ENCODE measurements around the gene IDUA. TPM values are rescaled to one million over a fixed set of nuclear protein-coding genes. Genes with fewer than 3 reads are reported as not detected.

The IDUA gene
- total RNA-seq, result 13.7 and 18.0 TPM in 2 replicates

DNA sequence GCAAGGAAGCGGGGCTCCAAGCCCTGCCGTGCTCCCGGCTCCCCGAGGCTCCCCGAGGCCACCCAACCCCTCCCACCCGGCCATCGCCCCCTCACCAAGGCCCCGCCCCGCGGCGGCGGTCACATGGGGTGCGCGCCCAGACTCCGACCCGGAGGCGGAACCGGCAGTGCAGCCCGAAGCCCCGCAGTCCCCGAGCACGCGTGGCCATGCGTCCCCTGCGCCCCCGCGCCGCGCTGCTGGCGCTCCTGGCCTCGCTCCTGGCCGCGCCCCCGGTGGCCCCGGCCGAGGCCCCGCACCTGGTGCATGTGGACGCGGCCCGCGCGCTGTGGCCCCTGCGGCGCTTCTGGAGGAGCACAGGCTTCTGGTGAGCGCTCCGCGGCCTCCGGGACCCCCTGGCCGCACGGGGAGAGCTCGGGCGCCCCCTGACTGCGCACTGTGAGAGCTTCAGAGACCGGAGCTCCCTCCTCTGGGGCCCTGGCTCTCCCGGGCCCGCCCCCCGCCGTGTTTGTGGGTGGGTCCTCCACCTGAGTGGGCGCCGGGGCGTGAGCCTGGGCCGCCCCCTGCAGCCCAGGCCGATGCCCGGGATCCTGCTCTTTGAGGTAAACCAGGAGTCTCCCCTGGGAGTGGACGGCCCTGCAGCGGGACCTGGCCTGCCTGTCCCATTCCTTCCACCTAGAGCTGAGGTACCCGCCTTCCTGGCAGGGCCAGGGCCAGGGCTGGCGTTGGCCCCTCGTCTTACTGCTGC is at the start of gene IDUA:
TSS of gene IDUA (plus strand) at position 166 of the 745 bp plus-strand sequence. CDS start at position 207, 41 bp downstream.

DNA sequence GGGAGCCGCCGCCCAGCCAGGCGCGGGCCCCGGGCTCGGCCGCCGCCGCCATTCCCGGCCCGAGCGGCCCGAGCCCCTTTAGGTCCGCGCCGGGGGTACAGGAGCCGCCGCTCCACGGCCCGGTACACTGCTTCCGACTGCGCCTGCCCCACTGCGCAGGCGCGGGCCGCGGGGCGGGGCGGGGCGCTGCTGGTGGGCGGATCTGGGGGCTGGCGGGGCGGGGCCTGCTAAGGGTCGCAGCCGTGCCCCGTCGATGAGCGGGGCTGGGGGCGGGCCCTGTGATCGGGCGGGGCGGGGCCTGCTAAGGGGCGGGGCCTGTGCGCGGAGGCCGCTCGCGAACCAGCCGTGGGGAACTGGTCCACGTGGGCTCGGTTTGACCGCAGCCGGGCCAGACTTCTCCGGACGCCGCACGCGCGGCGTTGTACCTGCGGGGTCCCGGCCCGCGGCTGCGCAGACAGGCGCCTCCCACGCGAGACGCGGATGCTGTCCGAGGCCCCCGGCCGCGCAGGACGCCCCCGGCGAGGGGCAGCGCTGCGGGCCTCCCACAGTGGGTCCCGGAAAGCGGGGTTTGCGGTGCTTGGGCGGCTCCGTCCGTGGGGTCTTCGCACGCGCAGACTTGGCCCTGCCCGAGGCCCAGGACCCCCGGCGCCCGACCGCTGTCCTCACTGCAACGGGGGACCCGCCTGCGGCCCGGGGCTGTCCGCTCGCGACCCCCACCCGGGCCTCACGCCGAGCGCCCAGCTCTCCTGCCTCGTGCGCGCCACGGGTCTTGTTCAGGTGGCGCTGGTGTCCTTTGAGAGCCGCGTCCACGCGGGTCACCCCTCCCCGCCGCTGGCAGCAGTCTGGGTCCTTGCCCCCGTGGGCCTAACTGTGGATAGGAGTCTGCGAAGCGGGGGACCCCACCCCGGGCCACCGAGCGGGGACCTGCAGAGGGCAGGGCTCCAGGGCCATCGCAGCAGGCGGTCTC is 13.1 kb upstream of the IDUA start, which contains the start of gene DGKQ:
TSS of gene DGKQ (minus strand) at position 139 of the 967 bp plus-strand sequence. CDS start at position 52, 87 bp downstream.

DNA sequence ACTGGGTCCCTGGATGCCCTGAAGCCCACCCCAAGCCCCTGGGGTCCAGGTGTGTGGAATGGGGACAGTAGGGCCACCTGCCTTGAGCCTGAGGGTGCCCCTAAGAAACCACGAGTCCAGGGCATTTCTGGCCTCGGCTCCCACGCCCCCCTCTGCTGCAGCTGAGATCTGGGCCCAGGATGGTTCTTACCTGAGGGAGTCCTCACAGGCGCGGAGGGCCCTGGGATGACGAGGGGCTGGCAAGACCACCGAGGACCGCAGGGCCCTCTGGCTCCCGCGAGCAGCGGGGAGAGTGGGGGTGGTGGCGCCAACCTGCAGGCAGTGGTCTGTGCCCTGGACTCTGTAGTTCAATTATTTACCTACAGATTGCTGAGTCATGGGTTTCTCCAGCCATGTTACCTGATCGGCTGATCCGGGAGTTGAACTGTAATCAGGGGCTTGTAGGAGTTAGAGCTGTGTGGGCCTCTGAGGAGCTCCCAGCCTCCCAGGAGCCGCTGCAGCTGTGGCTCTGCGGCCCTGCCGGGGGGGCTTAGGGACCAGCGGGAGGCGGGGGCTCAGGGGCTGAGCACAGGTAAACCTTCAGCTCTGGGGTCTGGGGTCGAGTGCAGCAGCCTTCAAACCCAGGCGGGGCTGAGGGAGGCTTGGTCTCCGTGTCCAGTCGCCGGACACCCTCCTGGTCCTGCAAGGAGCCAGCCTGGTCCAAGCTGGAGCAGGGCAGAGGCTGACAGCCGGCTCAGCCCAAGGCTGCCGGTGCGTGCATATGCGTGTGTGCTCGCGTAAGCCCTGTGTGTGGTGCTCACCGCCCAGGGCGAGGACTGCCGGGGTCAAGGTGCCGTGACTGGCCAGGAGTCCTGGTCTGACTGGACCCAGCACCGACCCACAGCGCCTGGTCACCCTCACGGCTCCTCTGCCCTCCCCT is 6.5 kb downstream of the IDUA start, which contains the start of gene SLC26A1:
TSS of gene SLC26A1 (minus strand) at position 294 of the 919 bp plus-strand sequence. CDS start 1,701 bp downstream, outside the sequence.

DNA sequence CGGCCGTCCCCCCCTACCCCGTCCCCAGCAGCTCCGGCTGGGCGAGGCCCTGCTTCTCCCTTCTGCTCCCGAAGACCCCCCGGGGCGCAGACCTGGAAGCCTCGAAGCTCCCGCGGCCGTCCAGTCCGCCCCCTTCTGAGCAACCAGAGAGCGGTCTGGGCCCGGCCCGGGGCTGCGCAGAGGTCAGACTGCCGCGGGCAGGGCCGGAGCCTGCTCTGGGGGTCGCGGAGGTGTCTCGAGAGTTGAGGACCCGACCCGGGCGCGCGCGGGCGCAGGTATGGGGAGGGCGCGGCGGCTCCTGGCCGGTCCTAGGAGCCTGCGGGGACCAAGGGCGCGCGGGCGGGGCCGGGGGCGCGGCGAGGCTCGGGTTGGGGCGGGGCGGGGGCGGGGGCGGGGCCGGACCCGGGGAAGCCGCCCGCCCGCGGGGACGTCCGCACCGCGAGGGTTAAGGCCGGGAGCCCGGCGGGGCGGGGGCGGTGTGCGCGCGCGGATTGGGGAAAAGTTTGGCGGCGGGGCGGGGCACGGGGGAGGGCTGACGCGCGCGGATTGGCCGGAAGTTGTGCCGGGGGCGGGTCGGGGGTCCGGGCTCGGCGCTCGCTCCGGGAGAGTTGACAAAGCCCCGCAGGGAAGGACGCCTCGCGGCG is 24.3 kb downstream of the IDUA start, which contains the start of gene FGFRL1:
TSS of gene FGFRL1 (plus strand) at position 605 of the 644 bp plus-strand sequence. CDS start 860 bp downstream, outside the sequence.

Other genes with a start within 250 kb of the IDUA start
- gene CPLX1, start 160.9 kb upstream of the IDUA start, total RNA-seq, result 0.10 and 0.33 TPM in 2 replicates
- 78.7 and 83.8 TPM in 2 replicates for gene GAK, start 54.7 kb upstream of the IDUA start, total RNA-seq
- gene TMEM175, start 54.6 kb upstream of the IDUA start, total RNA-seq, result 6.8 and 10.8 TPM in 2 replicates
- gene DGKQ, start 13.5 kb upstream of the IDUA start, total RNA-seq, result 19.1 and 19.9 TPM in 2 replicates
- under 0.01 and 0.19 TPM in 2 replicates for gene SLC26A1, start 6.4 kb downstream of the IDUA start, total RNA-seq
- gene FGFRL1, start 24.6 kb downstream of the IDUA start, total RNA-seq, result 19.5 and 25.8 TPM in 2 replicates
- 0.48 and 5.9 TPM in 2 replicates for gene RNF212, start 126.5 kb downstream of the IDUA start, total RNA-seq
- 0.65 and 1.3 TPM in 2 replicates for gene SPON2, start 185.5 kb downstream of the IDUA start, total RNA-seq